ENCODE data around the gene ALX3.
A peak's percentile ranks its signal among the peaks of the same experiment; 100 is the strongest.

The ALX3 gene

DNA sequence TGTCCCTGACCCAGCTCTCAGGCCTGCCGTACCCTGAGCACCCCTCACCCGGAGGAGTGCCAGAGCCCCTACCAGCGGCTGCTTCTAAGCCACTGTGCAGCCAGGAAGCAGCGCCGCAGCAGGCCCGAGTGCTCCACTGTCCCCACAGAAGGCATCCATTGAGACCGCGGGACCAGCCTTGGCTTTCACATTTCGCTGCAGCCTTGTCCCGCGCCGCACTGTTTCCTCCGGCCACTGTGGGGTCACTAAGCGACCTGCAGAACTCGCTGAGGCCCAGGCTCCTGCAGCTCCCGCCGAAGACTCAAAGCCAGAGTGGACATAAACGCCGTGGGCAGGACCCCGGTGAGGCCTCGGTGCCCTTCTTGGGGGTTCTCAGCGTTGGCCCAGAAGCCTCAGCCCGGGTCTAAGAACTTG lies 3.0 kb downstream of the ALX3 start:
- DNase-seq (ENCODE audit: low read depth in 2 of 2, low spot score in 1 of 2) = no peak

- DNase-seq (ENCODE audit: low read depth in 2 of 2, low spot score in 1 of 2) = no peak
These were observed 4.6 kb downstream of the ALX3 start for GRCh38 chr1:110065841-110066240.

- no peak for DNase-seq (ENCODE audit: low read depth in 2 of 2, low spot score in 1 of 2)
These were observed 5.7 kb downstream of the ALX3 start for GRCh38 chr1:110064576-110065337.

DNA sequence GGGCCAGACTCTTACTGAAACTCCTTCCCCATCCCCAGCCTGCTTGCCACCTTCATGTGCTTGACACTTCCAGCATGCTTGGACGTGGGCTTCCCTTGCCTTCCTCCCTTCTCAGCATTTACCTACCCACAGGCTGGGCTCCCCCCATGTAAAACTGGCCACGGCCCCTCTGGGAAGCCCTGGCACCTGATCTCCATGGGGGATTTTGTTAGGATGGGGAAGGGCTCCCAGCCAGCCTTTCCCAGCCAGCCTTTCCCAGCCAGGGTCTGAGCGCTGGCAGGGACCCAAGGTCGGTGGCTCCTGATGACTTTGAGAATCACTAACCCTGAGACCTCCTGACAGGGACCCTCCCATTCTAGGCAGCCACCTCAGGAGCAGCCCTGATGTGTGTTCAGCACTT lies 6.7 kb downstream of the ALX3 start:
- DNase-seq (ENCODE audit: low read depth in 2 of 2, low spot score in 1 of 2) = no peak

DNA sequence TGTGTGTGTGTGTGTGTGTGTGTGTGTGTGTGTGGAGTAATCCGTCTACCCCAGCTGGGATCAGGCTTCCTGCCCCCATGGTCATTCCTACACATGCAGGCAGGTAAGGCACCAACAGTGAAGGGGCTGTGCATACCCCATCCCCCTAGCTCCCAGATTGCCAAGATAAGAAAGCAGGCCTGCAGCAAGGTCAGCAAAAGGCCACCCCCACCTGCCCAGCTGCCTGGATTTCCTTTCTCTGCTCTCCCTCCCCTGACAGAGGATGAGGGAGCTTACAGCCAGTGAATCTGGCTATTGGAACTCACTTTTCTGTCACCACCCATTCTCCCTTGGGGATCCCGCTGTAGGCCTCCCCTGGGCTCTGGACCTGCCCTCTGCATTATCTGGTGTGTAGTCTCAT lies 7.9 kb downstream of the ALX3 start:
- DNase-seq (ENCODE audit: low read depth in 2 of 2, low spot score in 1 of 2) = no peak

DNA sequence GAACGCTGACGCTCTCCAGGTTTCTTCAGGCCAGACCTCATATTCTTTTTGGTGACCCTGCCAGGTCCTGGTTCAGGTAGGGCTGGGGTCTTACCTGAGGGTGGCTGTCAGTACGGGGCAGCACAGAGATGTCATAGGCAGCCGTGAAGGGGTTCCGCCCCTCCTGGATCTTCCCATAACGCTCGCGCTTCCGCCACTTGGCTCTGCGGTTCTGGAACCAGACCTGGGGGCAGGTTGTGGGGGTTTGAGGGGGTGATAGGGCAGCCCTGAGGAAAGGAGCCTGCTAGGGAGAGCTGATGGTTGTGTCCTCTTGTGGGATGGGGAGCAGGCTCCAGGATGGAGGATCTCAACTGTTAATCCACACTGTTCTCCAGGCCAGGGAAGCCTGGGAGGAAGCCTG lies 9.1 kb downstream of the ALX3 start:
- DNase-seq (ENCODE audit: low read depth in 2 of 2, low spot score in 1 of 2) = no peak

- no peak for DNase-seq (ENCODE audit: low read depth in 2 of 2, low spot score in 1 of 2)
These were observed 9.8 kb downstream of the ALX3 start for GRCh38 chr1:110060662-110061060.

GRCh38 chr1:110060034-110060661 lies 10.3 kb downstream of the ALX3 start:
- peak; percentile 36 to 43 for DNase-seq (ENCODE audit: low read depth in 2 of 2, low spot score in 1 of 2)

- no peak for DNase-seq (ENCODE audit: low read depth in 2 of 2, low spot score in 1 of 2)
These were observed 11.2 kb downstream of the ALX3 start for GRCh38 chr1:110059133-110059863.

- no peak for DNase-seq (ENCODE audit: low read depth in 2 of 2, low spot score in 1 of 2)
These were observed 11.9 kb downstream of the ALX3 start for GRCh38 chr1:110058591-110058990.

GRCh38 chr1:110057963-110058518 lies 12.4 kb downstream of the ALX3 start:
- DNase-seq (ENCODE audit: low read depth in 2 of 2, low spot score in 1 of 2) = no peak

GRCh38 chr1:110056776-110057175 lies 13.7 kb downstream of the ALX3 start:
- no peak for DNase-seq (ENCODE audit: low read depth in 2 of 2, low spot score in 1 of 2)

GRCh38 chr1:110056285-110056683 lies 14.2 kb downstream of the ALX3 start:
- DNase-seq (ENCODE audit: low read depth in 2 of 2, low spot score in 1 of 2) = no peak

DNA sequence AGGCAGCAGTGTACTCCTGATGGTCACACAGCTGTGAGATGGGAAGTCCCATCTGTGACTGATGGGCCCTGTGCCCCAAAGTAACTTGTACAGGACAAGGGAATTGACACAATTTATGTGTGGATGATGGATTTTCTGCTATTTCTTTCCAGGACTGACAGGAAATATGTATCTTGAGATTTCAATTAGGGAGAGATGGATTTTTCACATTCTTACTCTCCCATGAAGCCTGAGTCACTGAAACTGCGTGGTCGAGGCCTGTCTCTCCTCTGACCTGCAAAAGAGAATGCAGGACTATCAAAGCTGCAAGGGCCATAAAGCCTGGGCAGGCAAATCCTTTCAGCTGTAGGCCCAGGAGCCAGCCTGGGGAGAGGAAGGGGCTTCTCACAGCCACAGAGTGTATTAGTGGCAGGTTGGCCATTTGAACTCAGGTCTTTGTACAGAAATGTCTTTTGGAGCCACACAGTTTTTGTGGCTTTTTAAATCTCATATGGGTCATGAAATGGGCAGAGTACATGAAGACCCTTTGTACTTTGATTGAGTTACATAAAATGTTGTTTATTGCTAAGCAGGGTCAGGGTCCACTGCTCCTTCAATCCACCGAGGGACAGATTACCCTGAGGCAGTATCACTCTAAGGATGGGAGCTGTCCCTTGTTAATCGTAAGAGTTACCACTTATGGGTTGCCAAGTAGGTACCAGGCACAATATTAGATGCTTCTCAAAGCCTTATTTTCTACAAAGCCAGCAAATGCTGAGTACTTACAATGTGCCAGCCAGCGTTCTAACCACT lies 14.8 kb downstream of the ALX3 start:
- DNase-seq (ENCODE audit: low read depth in 2 of 2, low spot score in 1 of 2) = no peak

GRCh38 chr1:110053552-110054428 lies 16.7 kb downstream of the ALX3 start:
- peak; percentile 36 to 41 for DNase-seq (ENCODE audit: low read depth in 2 of 2, low spot score in 1 of 2)

DNA sequence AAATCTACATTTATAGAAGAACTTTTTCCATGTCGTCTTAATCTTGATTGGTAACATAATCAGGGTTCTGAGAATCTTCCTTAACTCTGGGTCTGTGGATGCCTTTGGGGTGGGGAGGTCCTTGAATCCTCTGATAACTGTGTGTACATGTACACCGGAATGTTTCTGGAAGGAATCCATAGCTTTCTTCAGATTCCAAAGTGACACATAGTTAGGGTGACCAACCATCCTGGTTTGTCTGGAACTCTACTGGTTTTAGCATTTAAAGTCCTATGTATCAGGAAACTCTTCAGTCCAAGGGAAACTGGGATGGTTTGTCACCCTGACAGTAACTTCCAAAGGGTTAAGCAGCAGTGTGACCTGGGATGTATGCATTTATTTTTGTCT lies 19.2 kb downstream of the ALX3 start:
- DNase-seq (ENCODE audit: low read depth in 2 of 2, low spot score in 1 of 2) = no peak

- DNase-seq (ENCODE audit: low read depth in 2 of 2, low spot score in 1 of 2) = no peak
These were observed 19.7 kb downstream of the ALX3 start for GRCh38 chr1:110050602-110051261.

DNA sequence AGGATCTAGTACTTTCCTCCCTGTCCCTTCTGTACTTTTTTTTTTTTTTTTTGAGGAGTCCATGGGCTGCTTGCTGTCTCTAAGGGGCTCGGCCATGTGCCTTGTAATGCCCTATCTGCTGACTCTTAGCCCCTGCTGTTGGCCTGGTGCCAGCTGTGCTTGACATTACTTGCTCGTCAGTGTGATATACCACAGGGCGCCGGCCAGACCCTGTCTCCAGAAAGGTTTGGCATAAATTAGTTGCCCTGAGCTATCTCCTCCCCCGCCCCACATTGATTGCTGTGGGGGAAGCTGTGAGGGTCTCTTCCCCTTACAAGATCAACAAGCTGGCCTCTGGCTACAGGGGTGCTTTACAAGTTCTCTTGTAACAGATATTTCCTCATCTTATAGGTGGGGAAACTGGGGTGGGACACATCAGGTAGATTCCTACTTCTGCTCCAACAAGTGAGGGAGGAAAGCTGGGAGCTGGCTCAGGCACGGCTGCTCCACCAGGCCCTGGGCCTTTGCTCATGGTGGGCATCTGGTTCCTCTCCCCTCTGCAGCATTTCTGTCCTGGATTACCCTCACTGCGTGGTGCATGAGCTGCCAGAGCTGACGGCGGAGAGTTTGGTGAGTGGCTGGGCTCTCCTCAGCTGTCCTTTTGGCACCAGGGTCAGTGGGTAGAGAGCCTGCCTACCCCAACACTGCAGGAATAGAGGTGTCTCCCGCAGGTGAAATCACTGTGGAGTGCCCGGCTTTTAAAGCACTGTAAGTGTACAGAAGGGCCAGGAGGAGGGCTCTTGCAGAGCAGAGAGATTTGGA lies 20.5 kb downstream of the ALX3 start:
- DNase-seq (ENCODE audit: low read depth in 2 of 2, low spot score in 1 of 2) = no peak
